Kidney glomerular epithelial cell (primary cell): ENCODE data around the gene ABR.
"Not testable (repeated sequence)": the region's sequence is repeated elsewhere in the genome, so short reads cannot be mapped to it uniquely, and the experiment has no call there.

Experiments
- DNase-seq: peaks from one replicate; lab custom pipeline; 2025; lab: John Stamatoyannopoulos, UW

Gene ABR

DNA sequence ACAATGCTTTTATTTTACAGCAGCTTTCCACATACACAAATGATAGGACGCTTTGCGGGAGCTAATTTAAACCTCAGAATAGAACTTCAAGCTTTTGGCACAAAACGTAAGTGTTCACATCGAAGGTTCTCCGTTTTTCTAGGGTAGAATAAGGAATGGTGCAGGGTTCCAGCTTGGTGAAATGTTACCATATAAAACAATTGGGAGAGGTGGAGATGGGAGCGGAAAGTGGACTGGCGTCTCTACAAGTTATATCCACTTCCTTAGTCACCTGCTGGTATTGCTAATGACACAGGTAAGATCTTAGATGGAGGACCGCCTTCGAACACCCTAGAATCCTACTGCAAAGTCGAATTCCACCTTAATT lies 198.5 kb downstream of the ABR start:
- DNase-seq = no peak

DNA sequence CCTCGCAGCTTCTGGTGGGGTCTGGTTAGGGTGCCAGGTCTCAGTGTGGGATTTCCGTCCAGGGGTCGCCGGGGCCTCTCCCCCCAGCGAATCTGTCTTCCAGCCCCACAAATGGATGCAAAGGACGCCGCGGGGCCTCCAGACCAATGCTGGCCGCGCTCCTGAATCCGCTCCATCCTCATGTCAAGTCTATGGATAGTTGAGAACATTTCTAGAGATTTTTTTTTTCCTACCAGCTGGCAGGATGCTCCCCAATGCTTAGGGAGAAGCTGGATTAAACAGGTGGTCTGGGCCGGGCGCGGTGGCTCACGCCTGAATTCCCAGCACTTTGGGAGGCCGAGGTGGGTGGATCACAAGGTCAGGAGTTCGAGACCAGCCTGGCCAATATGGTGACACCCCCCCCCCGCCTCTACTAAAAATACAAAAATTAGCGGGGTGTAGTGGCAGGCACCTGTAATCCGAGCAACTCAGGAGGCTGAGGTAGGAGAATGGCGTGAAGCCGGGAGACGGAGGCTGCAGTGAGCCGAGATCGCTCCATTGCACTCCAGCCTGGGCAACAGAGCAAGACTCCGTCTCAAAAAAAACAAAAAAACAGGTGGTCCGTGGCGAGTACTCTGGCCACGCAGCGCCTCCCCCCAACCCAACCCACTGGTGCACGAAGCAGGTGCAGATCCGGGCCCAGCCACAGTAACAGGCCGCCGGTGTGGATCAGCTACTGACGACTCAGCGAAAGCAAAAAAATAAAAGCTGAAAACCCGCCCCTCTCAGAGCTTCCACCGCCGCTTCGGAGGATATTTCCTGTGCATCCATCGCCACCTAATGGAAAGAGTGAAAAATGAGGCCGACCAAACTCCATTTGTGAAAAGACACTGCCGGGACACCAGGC lies 199.1 kb downstream of the ABR start:
- DNase-seq = peak; percentile 90

DNA sequence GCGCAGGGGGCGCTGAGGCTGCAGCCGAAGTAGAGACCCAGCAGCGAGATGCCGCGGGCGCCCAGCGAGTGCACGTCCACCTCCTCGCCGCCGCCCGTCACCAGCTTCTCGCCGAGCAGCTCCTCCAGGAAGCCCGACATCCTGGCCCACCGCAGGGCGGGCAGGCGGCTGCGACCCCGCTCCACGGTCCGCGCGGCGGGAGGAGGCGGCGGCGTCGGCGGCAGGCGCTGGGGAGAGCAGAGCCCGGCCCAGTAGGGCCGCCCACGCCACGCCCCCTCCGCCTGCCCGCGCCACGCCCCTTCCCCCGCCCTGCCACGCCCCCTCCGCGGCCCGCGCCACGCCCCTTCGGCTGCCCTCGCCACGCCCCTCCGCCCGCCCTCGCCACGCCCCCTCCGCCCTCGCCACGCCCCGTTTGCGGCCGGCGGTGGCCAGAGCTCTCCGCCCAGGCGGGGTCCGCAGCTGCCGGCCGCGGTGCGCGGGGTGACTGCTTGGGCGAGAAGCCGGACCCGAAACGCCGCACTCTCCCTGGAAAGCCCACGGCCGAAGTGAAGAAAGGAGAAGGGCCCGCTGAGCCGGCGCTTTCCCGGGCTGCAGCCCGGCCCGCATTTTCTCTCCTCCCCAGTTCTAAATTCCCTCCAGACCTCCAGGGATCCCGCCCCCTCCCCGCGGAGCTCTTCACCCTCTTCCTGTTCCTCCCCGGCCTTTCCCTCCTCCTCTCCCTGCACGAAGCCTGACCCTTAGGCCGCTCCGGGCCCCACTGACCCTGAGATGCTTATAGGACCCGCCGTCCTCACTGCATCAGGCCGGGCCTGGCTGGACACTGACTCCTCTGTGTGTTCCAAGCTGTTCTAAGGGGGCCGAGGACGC lies 200.0 kb downstream of the ABR start, which contains the start of gene NXN:
Gene NXN (minus strand): TSS at position 238 of the 867 bp plus-strand sequence.
- DNase-seq = peak; percentile 14

DNA sequence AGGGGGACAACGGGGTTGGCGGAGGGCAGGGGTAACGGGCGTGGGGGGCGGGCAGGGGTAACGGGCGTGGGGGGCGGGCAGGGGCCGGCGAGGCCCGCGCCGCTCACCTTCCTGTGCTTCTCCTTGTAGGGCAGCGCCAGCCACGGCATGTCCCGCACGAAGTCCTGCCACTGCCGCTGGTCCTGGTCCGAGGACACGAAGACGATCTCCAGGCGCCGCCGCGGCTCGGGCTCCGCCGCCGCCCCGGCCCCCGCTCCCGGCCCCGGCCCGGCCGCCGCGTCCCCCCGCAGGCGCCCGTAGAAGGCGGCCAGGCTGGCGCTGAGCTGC lies 200.6 kb downstream of the ABR start:
- DNase-seq = no peak

DNA sequence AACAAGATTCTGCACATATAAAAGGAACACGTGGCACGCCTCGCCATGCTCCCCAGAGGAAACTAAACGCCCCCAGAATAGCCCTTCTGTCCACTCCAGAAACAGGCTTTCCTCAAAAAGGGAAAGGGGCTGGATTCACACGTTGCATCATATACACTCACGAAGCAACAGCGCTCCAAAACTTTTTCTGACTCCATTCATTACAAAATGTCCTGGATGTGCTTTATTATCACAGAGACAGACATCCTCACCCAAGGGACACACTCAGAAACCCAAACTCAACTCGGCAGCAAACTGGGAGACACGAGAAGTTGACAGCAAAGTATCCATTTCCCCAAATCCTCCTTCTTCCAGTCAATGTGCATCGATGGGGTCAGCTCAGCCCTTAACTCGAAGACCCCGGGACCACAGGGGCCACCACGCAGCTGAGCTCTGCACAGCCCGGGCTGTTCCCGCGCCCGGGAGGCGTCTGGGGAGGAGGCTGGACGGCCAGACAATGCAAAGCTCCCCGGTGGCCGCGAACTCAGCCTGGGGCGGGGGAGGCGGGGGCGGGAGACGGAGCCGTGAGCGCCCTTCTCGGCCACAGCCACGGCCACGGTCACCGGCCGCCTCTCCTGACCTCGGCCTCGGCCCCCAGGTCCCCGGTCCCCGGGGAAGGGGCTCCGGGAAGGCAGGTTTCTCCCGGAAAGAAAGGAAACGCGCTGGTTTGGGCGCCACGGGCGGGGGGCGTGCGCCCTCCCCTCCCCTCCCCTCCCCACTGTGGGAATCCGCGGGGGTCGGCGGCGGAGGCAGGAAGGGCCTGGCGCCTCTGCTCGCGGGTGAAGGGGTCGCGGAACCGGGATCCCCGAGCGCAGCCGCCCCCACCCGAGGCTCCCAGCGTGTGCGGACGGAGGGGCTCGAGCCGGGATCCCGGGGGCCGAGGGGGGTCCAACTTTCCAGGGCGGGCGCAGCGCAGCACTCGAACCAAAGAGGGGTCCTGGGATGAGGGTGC lies 201.4 kb downstream of the ABR start:
- peak; percentile 33 for DNase-seq

DNA sequence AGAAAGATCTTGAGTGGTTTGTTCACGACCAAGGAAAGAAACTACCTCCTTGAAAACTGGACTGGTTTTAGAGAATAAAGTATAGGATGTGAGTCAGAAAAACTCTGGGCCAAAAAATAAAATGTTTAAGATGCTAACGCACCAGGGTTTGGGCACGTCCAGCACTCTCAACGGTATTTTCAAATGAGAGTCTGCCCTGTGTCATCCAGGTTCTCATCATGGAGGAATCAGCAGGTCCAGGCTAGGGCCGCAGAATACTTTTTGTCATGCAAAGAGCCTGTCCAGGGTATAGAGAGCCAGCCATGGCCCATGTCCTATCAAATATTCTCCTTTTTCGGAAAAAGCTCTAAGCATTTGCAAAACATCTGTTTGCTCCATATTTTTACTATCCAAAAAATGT lies 202.6 kb downstream of the ABR start:
- DNase-seq = no peak

DNA sequence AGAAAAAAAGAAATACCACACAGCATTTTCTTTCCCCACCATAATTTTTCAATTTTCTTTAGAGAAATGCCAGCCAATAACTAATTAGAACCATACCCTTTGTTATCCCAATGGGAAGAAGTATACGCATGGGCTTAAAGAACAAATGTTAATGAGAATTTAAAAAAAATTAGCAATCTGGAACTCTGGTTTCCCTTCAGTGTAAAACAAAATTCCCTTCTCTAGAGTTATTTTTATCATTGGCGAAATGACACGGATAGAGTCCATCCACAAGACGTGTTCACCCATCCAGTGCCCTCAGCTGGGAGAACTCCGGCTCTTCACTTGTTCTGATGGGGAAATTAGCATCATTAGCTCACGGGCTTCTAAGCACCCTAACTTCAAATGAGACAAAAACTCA lies 203.5 kb downstream of the ABR start:
- no peak for DNase-seq

DNA sequence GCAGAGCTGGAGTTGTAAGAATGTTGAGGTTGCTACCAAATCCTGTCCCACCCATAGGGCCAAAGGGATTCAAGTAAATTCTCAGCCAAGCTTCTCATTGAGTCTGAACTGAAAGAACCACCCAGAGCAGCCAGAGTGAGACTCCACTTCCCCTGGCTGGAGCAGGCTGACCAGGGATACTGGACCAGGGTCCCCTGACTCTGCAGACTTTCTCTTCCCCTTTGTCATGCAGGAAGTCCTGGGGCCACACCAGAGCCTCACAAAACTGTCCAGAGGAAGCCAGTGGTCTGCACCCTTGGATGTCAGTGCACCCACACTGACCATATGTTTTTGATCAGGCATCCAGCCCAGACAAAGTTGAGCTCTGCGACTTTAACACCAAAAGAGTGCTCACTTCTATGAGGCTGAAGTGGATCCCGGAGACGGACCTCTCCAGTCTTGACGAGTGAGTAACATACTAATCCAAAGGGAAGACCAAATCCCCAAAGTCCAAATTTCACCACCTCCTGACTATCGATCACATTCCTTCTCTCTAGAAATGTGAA lies 204.3 kb downstream of the ABR start:
- DNase-seq = no peak

DNA sequence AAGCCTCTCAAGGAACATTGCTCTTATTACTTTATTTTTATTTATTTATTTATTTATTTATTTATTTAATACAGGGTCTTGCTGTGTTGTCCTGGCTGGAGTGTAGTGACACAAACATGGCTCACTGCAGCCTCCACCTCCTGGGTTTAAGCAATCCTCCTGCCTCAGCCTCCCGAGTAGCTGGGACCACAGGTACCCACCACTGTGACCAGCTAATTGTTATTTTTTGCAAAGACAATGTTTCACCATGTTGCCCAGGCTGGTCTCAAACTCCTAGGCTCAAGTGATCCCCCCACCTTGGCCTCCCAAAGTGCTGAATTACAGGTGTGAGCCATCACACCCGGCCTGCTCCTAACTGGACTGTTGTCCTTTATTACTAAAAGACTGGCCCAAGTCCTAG lies 205.0 kb downstream of the ABR start:
- not testable (repeated sequence) for DNase-seq

DNA sequence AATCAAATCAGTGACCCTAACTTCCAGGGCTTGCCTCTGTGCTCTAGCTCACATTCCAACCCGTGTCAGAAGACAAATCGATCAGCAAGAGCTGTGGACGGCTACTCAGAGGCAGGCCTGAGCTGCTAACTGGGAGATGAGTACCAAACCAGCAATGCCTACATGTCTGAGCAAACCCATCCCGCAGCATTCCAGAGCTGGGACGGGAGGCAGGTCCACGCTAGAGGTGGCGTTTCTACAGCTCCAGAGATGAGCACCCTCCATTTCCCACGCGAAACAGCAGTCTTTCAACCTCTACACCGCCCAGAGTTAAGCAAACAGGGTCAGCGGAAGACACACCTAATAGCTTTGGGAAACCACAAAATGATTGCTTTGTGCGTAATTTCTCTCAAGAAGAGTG lies 206.7 kb downstream of the ABR start:
- peak; percentile 15 for DNase-seq

DNA sequence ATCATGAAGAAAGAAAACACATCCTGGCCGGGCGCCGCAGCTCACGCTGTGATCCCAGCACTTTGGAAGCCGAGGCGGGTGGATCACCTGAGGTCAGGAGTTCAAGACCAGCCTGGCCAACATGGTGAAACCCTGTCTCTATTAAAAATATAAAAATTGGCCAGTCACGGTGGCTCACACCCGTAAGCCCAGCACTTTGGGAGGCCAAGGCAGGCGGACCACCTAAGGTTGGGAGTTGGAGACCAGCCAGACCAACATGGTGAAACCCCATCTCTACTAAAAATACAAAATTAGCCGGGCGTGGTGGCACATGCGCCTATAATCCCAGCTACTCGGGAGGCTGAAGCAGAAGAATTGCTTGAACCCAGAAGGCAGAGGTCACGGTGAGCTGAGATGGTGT lies 207.9 kb downstream of the ABR start:
- DNase-seq = not testable (repeated sequence)

DNA sequence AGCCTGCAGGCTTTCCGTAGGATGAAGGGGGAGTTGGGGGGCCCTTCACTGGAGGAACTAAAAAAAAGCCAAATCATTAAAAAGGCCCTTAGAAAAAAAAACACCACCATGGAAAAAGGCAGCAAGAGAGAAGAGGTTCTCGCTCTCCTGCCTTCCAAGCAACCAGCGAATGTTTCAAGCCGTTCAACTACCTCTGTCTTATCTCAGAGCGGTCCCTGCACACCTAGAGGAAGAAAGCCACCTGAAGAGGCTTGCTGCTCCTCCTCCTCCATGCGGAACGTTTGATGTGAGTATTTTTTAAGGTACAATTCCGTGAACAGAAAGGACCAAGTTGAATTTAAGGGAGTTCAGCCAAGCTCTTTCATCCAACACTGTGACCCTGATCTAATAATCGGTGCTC lies 209.4 kb downstream of the ABR start:
- DNase-seq = no peak

DNA sequence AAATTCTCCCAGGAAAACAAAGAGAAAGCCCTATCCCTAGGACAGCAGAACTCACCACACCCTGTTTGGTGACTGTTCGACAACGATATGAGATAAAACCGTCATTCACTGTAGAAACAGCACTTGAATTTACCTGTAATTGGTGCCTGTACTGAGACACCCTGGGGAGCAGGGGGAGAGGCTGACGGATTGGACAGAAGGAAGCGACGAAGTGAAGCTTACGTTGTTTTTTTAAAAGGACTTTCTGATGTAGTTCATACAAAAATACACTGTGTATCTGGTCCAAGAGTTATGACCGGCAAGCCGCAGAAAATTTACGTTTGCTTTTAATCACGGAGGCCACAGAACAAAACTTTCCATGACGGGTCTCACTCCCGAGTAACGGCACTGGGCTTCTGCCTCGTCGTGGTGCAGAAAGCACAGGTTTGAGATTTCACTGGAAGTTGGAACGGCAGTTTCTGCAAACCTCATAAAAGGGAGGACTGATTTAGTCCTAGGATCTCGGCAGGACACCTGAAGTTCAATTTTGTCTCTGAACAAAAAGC lies 209.9 kb downstream of the ABR start:
- peak; percentile 25 for DNase-seq

DNA sequence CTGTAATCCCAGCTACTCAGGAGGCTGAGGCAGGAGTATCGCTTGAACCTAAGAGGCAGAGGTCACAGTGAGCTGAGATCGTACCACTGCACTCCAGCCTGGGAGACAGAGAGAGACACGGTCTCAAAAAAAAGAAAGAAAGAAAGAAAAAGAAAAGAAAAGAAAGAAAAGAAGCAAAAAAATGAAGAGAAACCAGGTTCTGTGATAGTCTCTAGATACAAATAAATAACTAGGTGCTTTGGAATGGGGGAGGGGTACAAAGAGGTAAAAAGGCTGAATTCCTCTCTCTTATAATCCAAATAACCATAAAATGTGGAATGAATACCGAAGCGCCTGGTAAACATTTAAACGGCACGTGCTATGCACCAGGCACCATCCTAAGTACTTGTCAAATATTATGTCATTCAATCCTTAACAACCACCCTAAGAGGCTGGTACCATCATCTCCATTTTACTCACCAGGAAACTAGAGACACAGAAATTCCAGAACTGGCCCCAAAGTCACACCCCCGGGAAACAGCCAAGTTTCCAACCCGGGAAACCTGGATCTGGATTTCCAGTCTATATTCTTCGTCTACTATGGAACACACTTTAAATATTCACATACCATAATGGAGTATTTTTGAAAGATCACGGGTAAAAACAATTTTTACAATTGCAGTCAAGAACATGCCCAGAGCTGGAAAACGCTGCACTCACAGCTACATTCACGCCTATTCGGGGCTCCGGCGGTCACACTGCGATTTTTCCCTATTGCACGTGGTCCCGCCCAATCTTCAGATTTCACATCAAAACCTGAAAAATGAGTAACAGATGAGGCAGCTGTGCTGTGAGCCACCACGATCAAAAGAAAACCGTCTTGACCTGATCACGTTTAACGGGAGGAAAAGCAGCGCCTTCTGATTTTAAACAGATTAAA lies 210.7 kb downstream of the ABR start:
- peak; percentile 21 for DNase-seq

DNA sequence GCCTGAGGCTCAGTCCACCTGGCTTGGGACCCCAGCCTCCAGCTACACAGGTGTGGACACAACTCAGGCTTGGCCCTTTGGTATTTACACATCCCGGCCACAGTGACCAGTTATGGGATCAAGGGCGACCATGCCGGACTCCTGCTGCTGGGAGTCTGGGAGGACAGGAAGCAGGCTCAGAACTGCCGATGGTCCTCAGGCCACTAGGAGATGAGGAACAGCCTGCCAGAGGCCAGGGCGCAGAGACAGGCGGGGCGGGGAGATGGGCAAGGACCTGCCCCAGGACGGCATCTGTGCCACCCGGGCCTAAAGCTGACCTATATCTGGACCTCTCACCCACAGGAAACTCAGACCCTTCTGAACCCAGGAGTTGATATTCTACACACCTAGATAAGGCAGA lies 212.7 kb downstream of the ABR start:
- DNase-seq = no peak

DNA sequence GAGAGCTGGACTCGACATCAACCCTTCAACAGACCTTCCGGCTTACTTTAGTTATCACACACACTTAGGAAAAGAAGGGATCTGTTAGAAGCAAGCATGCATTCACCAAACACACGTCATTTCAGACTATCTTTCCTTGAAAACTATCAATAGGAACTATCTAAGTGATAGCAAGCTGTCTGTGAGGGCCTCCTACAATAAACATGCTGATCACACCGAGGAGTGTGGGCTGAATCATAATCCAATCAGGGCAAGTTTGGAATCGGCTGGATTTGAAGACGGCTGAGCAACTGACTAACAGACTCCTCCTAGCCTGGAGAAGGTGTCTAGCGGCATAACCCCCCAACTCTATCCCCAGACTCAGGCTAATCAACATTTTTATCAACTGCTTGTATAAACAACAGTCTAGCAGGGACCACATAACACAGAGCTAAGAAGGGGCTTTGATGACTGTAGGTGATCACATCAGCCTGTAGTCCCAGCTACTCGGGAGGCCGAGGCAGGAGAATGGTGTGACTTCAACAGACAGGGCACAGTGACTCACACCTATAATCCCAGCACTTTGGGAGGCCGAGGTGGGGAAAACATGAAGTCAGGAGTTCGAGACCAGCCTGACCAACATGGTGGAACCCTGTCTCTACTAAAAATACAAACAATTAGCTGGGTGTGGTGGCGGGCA lies 214.3 kb downstream of the ABR start:
- DNase-seq = no peak

DNA sequence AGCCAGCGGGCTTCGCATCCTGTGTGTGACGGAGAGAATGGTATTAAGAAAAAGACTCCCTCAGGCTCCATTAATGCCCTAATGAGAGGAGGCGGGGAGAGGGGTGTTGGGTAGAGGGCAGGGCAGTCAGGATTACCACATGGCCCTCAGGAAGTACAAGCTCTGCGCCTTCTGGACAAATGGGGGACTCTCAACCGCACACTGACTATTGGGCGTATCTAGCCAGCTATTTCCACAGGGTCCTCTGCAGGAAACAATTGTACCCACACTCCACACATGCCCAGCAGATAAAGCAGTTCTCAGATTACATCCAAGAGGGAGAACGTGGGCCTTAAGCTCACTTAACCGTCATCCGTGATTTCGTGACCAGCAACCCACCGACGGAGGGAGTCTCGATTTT lies 214.9 kb downstream of the ABR start:
- no peak for DNase-seq

DNA sequence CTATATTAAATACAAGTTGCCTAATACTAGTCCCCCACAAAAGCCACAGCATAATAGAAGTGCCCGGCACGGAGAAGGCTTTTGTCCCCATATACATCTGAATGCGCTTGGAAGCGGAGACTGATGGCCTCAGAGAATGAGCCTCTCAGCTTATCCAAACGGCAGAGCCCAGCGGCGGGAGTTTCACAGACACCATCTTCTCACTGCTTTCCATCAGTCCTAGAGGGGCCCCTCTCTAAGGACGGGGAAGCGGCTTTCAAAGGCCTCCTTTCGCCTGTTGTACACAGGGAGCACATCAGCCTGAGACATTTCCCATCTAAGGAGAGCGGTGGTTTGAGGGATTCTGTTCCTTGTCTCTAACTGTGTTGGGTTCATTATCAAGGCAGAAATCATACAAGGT lies 217.1 kb downstream of the ABR start:
- no peak for DNase-seq

DNA sequence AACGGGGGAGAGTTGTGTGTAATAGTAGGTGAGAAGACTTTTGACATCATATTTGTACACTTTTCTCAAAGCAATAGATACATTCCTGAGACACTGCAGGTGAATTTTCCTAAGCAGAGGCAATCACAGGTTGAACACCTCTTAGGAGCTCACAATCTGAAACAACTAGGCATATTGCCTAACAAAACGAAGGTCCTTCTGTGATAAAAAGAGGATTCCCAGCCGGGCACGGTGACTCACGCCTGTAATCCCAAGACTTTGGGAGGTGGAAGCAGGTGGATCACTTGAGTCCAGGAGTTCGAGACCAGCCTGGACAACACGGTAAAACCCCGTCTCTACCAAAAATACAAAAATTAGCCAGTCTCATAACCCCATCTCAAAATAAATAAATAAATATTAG lies 217.6 kb downstream of the ABR start:
- no peak for DNase-seq
